Rectal smooth muscle tissue (tissue), 1 donor: ENCODE results near the gene PSMD6.

ENCODE experiments used
- H3K27ac ChIP-seq: one replicate; pipeline ENCODE4 v1.7.0; 2013; ENCODE audit warnings: low read depth, low read length, inconsistent platforms
- H3K27me3 ChIP-seq: one replicate; pipeline ENCODE4 v1.7.0; 2013; ENCODE audit warnings: low read length; ENCODE audit not compliant: control insufficient read depth, insufficient read depth
- H3K36me3 ChIP-seq: one replicate; pipeline ENCODE4 v1.7.0; 2013; ENCODE audit warnings: low read length; ENCODE audit not compliant: control insufficient read depth, insufficient read depth
- H3K4me1 ChIP-seq: one replicate; pipeline ENCODE4 v1.7.0; 2013; ENCODE audit warnings: low read length; ENCODE audit not compliant: control insufficient read depth, insufficient read depth
- H3K4me3 ChIP-seq: one replicate; pipeline ENCODE4 v1.7.0; 2013; ENCODE audit warnings: low read length
- H3K9ac ChIP-seq: one replicate; pipeline ENCODE4 v1.7.0; 2013; ENCODE audit warnings: low read length

The PSMD6 gene

GRCh38 chr3:64021922-64022321 is 1.4 kb downstream of the PSMD6 start:
- Histone ChIP-seq H3K36me3 (peaks cover 8% of the 10 kb centered on the region), H3K27ac (no peak overlapping the region), H3K27me3 (no peaks in the 10 kb centered on the region), H3K4me3 (peak overlapping the region; percentile 98), H3K9ac (no peak overlapping the region), H3K4me1 (peaks cover 7% of the 10 kb centered on the region)

- Histone ChIP-seq H3K4me1 (peaks cover 7% of the 10 kb centered on the region), H3K4me3 (no peak overlapping the region), H3K27ac (no peak overlapping the region), H3K36me3 (peaks cover 9% of the 10 kb centered on the region), H3K9ac (no peak overlapping the region), H3K27me3 (no peaks in the 10 kb centered on the region)
Measured at GRCh38 chr3:64019879-64020278, 3.4 kb downstream of the PSMD6 start.

GRCh38 chr3:64019271-64019670 is 4.0 kb downstream of the PSMD6 start:
- Histone ChIP-seq H3K36me3 (peaks cover 15% of the 10 kb centered on the region), H3K27ac (no peak overlapping the region), H3K27me3 (no peaks in the 10 kb centered on the region), H3K4me1 (peaks cover 7% of the 10 kb centered on the region), H3K9ac (no peak overlapping the region), H3K4me3 (no peak overlapping the region)

- Histone ChIP-seq H3K27me3 (no peaks in the 10 kb centered on the region), H3K4me1 (peaks cover 3% of the 10 kb centered on the region), H3K36me3 (peaks cover 20% of the 10 kb centered on the region), H3K4me3 (no peak overlapping the region), H3K9ac (no peak overlapping the region), H3K27ac (no peak overlapping the region)
Measured at GRCh38 chr3:64016941-64017620, 6.2 kb downstream of the PSMD6 start.

- H3K27me3 ChIP-seq, result no peaks in the 10 kb centered on the region
- no peak overlapping the region for H3K4me3 ChIP-seq
- H3K36me3 ChIP-seq, result peaks cover 17% of the 10 kb centered on the region
- no peak overlapping the region for H3K27ac ChIP-seq
- no peak overlapping the region for H3K9ac ChIP-seq
- H3K4me1 ChIP-seq, result no peaks in the 10 kb centered on the region
Measured at GRCh38 chr3:64011685-64012084, 11.6 kb downstream of the PSMD6 start.

- no peaks in the 10 kb centered on the region for H3K27me3 ChIP-seq
- peaks cover 25% of the 10 kb centered on the region for H3K36me3 ChIP-seq
- H3K9ac ChIP-seq, result no peak overlapping the region
- H3K4me3 ChIP-seq, result no peak overlapping the region
- H3K4me1 ChIP-seq, result no peaks in the 10 kb centered on the region
- no peak overlapping the region for H3K27ac ChIP-seq
Measured at GRCh38 chr3:64010199-64010598, 13.1 kb downstream of the PSMD6 start.

- Histone ChIP-seq H3K27me3 (no peaks in the 10 kb centered on the region), H3K36me3 (peaks cover 20% of the 10 kb centered on the region), H3K27ac (no peak overlapping the region), H3K9ac (no peak overlapping the region), H3K4me3 (no peak overlapping the region), H3K4me1 (no peaks in the 10 kb centered on the region)
Measured at GRCh38 chr3:64009528-64009927, 13.8 kb downstream of the PSMD6 start.

GRCh38 chr3:64008487-64009351 is 14.6 kb downstream of the PSMD6 start:
- Histone ChIP-seq H3K27ac (no peak overlapping the region), H3K4me1 (no peaks in the 10 kb centered on the region), H3K27me3 (no peaks in the 10 kb centered on the region), H3K4me3 (no peak overlapping the region), H3K9ac (no peak overlapping the region), H3K36me3 (peaks cover 18% of the 10 kb centered on the region)

GRCh38 chr3:64008017-64008416 is 15.3 kb downstream of the PSMD6 start:
- no peaks in the 10 kb centered on the region for H3K4me1 ChIP-seq
- no peak overlapping the region for H3K27ac ChIP-seq
- H3K4me3 ChIP-seq, result no peak overlapping the region
- no peaks in the 10 kb centered on the region for H3K27me3 ChIP-seq
- peaks cover 18% of the 10 kb centered on the region for H3K36me3 ChIP-seq
- H3K9ac ChIP-seq, result no peak overlapping the region

- Histone ChIP-seq H3K27ac (no peak overlapping the region), H3K4me3 (no peak overlapping the region), H3K9ac (no peak overlapping the region), H3K27me3 (no peaks in the 10 kb centered on the region), H3K4me1 (no peaks in the 10 kb centered on the region), H3K36me3 (peaks cover 18% of the 10 kb centered on the region)
Measured at GRCh38 chr3:64003589-64003988, 19.7 kb downstream of the PSMD6 start.

- no peak overlapping the region for H3K4me3 ChIP-seq
- H3K27me3 ChIP-seq, result no peaks in the 10 kb centered on the region
- no peak overlapping the region for H3K27ac ChIP-seq
- peaks cover 23% of the 10 kb centered on the region for H3K36me3 ChIP-seq
- no peak overlapping the region for H3K9ac ChIP-seq
- H3K4me1 ChIP-seq, result no peaks in the 10 kb centered on the region
Measured at GRCh38 chr3:64002233-64002632, 21.1 kb downstream of the PSMD6 start.

- no peaks in the 10 kb centered on the region for H3K27me3 ChIP-seq
- no peaks in the 10 kb centered on the region for H3K4me1 ChIP-seq
- no peak overlapping the region for H3K9ac ChIP-seq
- no peak overlapping the region for H3K4me3 ChIP-seq
- H3K36me3 ChIP-seq, result peaks cover 24% of the 10 kb centered on the region
- H3K27ac ChIP-seq, result no peak overlapping the region
Measured at GRCh38 chr3:64000453-64001055, 22.7 kb downstream of the PSMD6 start.
